ENCODE results near the gene GBX2.

The GBX2 gene

GRCh38 chr2:236122236-236122635 is 46.0 kb downstream of the GBX2 start:
- no peak for DNase-seq (ENCODE audit: low read depth, low spot score)
- in situ Hi-C loops (cut with HindIII; ENCODE audit: low sequenced_read_pairs) = no loop called here
- no peak for TF ChIP-seq CTCF (IDR thresholded peaks at IDR 0.05; ENCODE audit: low read depth, low read length)
- no peak overlapping the region for H3K4me3 ChIP-seq (ENCODE audit: low read depth, low read length)

DNA sequence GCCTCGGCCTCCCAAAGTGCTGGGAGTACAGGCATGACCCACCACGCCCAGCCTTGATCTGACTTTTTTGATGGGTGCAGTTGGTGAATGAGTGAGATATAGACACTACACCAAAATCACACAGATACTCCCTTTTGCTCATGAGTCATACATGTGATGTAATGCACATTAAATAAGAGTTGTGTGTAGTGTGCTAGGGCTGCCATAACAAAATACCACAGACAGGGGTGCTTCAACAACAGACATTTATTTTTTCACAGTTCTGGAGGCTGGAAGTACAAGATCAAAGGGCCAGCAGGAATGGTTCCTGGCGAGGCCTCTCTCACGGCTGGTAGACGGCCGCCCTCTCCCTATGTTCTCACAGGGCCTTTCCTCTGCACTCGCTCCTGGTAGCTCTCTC is 46.6 kb downstream of the GBX2 start:
- no peak overlapping the region for H3K4me3 ChIP-seq (ENCODE audit: low read depth, low read length)
- no peak for TF ChIP-seq CTCF (IDR thresholded peaks at IDR 0.05; ENCODE audit: low read depth, low read length)
- in situ Hi-C loops (cut with HindIII; ENCODE audit: low sequenced_read_pairs) = no loop called here
- DNase-seq (ENCODE audit: low read depth, low spot score) = no peak

DNA sequence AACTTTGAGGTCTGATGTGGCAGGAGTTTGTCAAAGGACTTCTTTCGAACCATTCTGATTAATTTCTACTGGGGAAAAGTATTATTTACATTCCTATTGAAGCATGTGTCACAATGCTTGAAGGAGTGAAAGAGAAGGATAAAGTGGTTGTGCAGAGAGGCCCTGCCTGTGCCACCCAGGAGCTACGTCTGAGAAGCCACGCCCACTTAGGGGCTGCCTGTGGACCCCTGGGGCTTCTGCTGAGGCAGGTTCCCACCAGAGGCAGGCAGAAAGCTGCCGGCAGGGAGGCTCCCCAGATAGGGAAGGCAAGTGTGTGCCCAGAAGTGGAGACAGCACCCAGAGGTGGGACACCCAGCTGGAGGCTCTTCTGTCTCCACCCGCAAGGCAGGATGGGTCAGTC is 47.4 kb downstream of the GBX2 start:
- TF ChIP-seq CTCF (IDR thresholded peaks at IDR 0.05; ENCODE audit: low read depth, low read length) = no peak

GRCh38 chr2:236120141-236120601 is 48.0 kb downstream of the GBX2 start:
- DNase-seq (ENCODE audit: low read depth, low spot score) = no peak
- in situ Hi-C loops (cut with HindIII; ENCODE audit: low sequenced_read_pairs) = no loop called here
- H3K4me3 ChIP-seq (ENCODE audit: low read depth, low read length) = no peak overlapping the region
- no peak for TF ChIP-seq CTCF (IDR thresholded peaks at IDR 0.05; ENCODE audit: low read depth, low read length)

More for the DNA sequence above, 47.4 kb downstream of the GBX2 start:
- DNase-seq (ENCODE audit: low read depth, low spot score) = no peak
- in situ Hi-C loops (cut with HindIII; ENCODE audit: low sequenced_read_pairs) = no loop called here
- no peak overlapping the region for H3K4me3 ChIP-seq (ENCODE audit: low read depth, low read length)

DNA sequence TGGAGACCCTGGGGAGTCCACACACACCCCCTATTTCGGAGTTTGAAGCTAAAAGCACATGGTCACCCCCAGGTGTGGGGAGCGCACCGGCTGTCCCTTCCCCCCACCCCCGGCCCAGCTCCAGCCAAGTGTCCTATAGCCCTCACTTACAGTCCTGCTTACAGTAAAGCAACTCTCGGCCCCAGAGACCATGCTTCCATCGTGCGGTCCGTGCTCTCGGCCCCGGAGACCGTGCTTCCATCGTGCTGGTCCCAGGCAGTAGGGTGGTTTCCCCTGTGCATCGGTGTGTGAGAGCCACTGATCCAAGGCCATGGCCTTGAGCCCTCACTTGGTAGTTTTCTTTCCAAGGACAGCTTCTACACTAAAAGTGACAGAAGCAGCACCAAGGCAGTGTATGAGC is 48.7 kb downstream of the GBX2 start:
- in situ Hi-C loops (cut with HindIII; ENCODE audit: low sequenced_read_pairs) = no loop called here
- TF ChIP-seq CTCF (IDR thresholded peaks at IDR 0.05; ENCODE audit: low read depth, low read length) = no peak
- H3K4me3 ChIP-seq (ENCODE audit: low read depth, low read length) = no peak overlapping the region
- DNase-seq (ENCODE audit: low read depth, low spot score) = no peak

GRCh38 chr2:236119003-236119402 is 49.2 kb downstream of the GBX2 start:
- in situ Hi-C loops (cut with HindIII; ENCODE audit: low sequenced_read_pairs) = no loop called here
- no peak for DNase-seq (ENCODE audit: low read depth, low spot score)
- no peak for TF ChIP-seq CTCF (IDR thresholded peaks at IDR 0.05; ENCODE audit: low read depth, low read length)
- no peak overlapping the region for H3K4me3 ChIP-seq (ENCODE audit: low read depth, low read length)

DNA sequence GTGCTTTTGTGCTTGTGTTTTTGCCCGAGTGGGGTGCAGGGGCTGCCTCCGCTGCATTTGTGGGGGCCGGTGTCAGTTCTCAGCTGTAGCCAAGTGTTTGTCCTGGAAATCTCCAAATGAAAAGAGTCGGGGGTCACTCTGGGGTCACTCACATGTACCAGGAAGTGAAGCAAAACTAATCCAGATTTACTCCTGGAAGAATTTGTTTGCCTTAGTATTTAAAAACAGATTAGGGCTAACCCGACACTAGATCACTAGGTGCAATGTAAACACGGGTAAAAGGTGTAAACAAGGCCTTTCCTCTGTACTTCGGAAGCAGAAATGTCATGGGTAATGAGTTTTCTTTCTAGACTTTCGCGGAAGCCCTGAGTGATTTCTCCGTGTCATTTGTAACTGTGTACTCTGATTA is 50.3 kb downstream of the GBX2 start:
- TF ChIP-seq CTCF (IDR thresholded peaks at IDR 0.05; ENCODE audit: low read depth, low read length) = no peak
- DNase-seq (ENCODE audit: low read depth, low spot score) = no peak
- H3K4me3 ChIP-seq (ENCODE audit: low read depth, low read length) = no peak overlapping the region
- in situ Hi-C loops (cut with HindIII; ENCODE audit: low sequenced_read_pairs) = no loop called here

Data from astrocyte of the spinal cord (primary cell).